H1 (cell line): Measurements from ENCODE around the gene TBX6. TPM values are rescaled to one million over a fixed set of nuclear protein-coding genes. Genes with fewer than 3 reads are reported as not detected.

Experiments
- polyA plus RNA-seq, 7 experiments: library from polyadenylated mRNA; depleted of rRNA in 3 of 7; stranded (reverse) in 5 of 7; unstranded in 2 of 7; fragments of >200 nt in 5 of 7; fragments of 200-250 nt in 2 of 7; gene quantifications; 1 replicate in 5 of 7; 2 replicates in 1 of 7; 4 replicates in 1 of 7; pipeline versions ENCODE4 v1.2.1 to v1.2.3, GENCODE V29; 2011 to 2013; ENCODE audit warnings: missing spikeins in 2 of 7, mixed read lengths in 2 of 7
- total RNA-seq: library from RNA; stranded (reverse); fragmentation: NEBNext Ultra II Directional; extraction: Animal tissue kit (Norgen Biotek cat#: 25700); gene quantifications from 2 replicates; pipeline ENCODE4 v1.2.1, GENCODE V29; 2021
- TF ChIP-seq, protein P1 (sequence below): fragments of 300-600 bp; sonication (generic); IDR thresholded peaks from 2 replicates; pipeline ENCODE4 v1.7.1; 2012; ENCODE audit warnings: low read length, moderate library complexity, mild to moderate bottlenecking, inconsistent platforms; ENCODE audit not compliant: insufficient replicate concordance

TBX6 gene
- total and polyA plus RNA-seq, 2 of the 8 experiments (the other 6 are each of a cell fraction or from before 2014, with no cell fraction given): 2.2 to 2.8 TPM

DNA sequence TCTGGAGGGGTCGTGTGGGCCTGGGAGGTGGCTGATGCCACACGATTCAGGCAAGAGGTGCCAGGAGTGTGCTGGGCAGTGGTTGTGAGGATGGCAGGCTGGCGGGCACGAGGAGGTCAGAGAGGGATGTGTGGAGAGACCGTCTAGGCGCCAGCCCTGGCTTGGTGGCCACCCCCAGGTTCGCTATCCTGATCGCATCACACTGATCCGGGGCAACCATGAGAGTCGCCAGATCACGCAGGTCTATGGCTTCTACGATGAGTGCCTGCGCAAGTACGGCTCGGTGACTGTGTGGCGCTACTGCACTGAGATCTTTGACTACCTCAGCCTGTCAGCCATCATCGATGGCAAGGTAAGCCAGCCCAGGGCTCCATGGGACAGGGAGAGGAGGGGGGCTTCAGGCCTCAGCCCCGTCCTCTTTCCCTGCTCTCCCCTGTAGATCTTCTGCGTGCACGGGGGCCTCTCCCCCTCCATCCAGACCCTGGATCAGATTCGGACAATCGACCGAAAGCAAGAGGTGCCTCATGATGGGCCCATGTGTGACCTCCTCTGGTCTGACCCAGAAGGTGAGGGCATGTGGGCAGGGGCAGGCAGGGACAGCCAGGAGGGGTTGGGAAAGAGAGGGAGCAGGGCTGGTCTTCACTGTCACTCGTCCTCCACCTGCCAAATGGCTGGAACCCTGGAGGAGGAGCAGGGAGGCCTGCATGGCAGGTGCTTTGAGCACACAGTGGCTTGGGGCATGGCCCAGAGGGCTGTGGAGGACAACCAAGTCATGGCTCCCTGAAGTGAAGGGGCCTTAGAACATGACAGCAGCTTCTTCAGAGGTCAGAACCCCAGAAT, 8.3 kb downstream of the TBX6 start (continued):
- TF ChIP-seq, protein P1, sequence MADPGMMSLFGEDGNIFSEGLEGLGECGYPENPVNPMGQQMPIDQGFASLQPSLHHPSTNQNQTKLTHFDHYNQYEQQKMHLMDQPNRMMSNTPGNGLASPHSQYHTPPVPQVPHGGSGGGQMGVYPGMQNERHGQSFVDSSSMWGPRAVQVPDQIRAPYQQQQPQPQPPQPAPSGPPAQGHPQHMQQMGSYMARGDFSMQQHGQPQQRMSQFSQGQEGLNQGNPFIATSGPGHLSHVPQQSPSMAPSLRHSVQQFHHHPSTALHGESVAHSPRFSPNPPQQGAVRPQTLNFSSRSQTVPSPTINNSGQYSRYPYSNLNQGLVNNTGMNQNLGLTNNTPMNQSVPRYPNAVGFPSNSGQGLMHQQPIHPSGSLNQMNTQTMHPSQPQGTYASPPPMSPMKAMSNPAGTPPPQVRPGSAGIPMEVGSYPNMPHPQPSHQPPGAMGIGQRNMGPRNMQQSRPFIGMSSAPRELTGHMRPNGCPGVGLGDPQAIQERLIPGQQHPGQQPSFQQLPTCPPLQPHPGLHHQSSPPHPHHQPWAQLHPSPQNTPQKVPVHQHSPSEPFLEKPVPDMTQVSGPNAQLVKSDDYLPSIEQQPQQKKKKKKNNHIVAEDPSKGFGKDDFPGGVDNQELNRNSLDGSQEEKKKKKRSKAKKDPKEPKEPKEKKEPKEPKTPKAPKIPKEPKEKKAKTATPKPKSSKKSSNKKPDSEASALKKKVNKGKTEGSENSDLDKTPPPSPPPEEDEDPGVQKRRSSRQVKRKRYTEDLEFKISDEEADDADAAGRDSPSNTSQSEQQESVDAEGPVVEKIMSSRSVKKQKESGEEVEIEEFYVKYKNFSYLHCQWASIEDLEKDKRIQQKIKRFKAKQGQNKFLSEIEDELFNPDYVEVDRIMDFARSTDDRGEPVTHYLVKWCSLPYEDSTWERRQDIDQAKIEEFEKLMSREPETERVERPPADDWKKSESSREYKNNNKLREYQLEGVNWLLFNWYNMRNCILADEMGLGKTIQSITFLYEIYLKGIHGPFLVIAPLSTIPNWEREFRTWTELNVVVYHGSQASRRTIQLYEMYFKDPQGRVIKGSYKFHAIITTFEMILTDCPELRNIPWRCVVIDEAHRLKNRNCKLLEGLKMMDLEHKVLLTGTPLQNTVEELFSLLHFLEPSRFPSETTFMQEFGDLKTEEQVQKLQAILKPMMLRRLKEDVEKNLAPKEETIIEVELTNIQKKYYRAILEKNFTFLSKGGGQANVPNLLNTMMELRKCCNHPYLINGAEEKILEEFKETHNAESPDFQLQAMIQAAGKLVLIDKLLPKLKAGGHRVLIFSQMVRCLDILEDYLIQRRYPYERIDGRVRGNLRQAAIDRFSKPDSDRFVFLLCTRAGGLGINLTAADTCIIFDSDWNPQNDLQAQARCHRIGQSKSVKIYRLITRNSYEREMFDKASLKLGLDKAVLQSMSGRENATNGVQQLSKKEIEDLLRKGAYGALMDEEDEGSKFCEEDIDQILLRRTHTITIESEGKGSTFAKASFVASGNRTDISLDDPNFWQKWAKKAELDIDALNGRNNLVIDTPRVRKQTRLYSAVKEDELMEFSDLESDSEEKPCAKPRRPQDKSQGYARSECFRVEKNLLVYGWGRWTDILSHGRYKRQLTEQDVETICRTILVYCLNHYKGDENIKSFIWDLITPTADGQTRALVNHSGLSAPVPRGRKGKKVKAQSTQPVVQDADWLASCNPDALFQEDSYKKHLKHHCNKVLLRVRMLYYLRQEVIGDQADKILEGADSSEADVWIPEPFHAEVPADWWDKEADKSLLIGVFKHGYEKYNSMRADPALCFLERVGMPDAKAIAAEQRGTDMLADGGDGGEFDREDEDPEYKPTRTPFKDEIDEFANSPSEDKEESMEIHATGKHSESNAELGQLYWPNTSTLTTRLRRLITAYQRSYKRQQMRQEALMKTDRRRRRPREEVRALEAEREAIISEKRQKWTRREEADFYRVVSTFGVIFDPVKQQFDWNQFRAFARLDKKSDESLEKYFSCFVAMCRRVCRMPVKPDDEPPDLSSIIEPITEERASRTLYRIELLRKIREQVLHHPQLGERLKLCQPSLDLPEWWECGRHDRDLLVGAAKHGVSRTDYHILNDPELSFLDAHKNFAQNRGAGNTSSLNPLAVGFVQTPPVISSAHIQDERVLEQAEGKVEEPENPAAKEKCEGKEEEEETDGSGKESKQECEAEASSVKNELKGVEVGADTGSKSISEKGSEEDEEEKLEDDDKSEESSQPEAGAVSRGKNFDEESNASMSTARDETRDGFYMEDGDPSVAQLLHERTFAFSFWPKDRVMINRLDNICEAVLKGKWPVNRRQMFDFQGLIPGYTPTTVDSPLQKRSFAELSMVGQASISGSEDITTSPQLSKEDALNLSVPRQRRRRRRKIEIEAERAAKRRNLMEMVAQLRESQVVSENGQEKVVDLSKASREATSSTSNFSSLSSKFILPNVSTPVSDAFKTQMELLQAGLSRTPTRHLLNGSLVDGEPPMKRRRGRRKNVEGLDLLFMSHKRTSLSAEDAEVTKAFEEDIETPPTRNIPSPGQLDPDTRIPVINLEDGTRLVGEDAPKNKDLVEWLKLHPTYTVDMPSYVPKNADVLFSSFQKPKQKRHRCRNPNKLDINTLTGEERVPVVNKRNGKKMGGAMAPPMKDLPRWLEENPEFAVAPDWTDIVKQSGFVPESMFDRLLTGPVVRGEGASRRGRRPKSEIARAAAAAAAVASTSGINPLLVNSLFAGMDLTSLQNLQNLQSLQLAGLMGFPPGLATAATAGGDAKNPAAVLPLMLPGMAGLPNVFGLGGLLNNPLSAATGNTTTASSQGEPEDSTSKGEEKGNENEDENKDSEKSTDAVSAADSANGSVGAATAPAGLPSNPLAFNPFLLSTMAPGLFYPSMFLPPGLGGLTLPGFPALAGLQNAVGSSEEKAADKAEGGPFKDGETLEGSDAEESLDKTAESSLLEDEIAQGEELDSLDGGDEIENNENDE: no peak
